Superior temporal gyrus (tissue), 1 donor: ENCODE data around the gene ANKRD28.
A peak's percentile ranks its signal among the peaks of the same experiment; 100 is the strongest.

Experiments used
- DNase-seq: peaks from one replicate; pipeline ENCODE4 v3.0.0-alpha.2; 2016; ENCODE audit errors: extremely low spot score

Gene ANKRD28

GRCh38 chr3:15803921-15804320 is 6.1 kb upstream of the ANKRD28 start:
- DNase-seq: no peak

- no peak for DNase-seq
These were observed 3.5 kb upstream of the ANKRD28 start for GRCh38 chr3:15801298-15801697.

- DNase-seq: no peak
These were observed 3.0 kb upstream of the ANKRD28 start for GRCh38 chr3:15800780-15801179.

GRCh38 chr3:15800327-15800726 is 2.5 kb upstream of the ANKRD28 start:
- DNase-seq: no peak

- DNase-seq: peak; percentile 20
These were observed 910 bp upstream of the ANKRD28 start for GRCh38 chr3:15798533-15799245.

- DNase-seq: peak; percentile 92
These were observed 773 bp downstream of the ANKRD28 start for GRCh38 chr3:15796771-15797641.

GRCh38 chr3:15796331-15796730 is 1.4 kb downstream of the ANKRD28 start:
- peak; percentile 72 for DNase-seq

- DNase-seq: peak; percentile 77
These were observed 2.0 kb downstream of the ANKRD28 start for GRCh38 chr3:15795651-15796308.

- peak; percentile 75 for DNase-seq
These were observed 2.7 kb downstream of the ANKRD28 start for GRCh38 chr3:15794842-15795650.

- DNase-seq: no peak
These were observed 3.4 kb downstream of the ANKRD28 start for GRCh38 chr3:15794303-15794771.

- no peak for DNase-seq
These were observed 6.3 kb downstream of the ANKRD28 start for GRCh38 chr3:15791525-15791924.

GRCh38 chr3:15787941-15788340 is 9.8 kb downstream of the ANKRD28 start:
- DNase-seq: no peak

GRCh38 chr3:15787526-15787925 is 10.3 kb downstream of the ANKRD28 start:
- no peak for DNase-seq

- DNase-seq: no peak
These were observed 14.3 kb downstream of the ANKRD28 start for GRCh38 chr3:15783361-15783969.

GRCh38 chr3:15782429-15782828 is 15.3 kb downstream of the ANKRD28 start:
- DNase-seq: peak; percentile 38

- DNase-seq: peak; percentile 46
These were observed 16.0 kb downstream of the ANKRD28 start for GRCh38 chr3:15781637-15782402.

- DNase-seq: no peak
These were observed 16.6 kb downstream of the ANKRD28 start for GRCh38 chr3:15781131-15781530.

- DNase-seq: no peak
These were observed 18.7 kb downstream of the ANKRD28 start for GRCh38 chr3:15779111-15779510.

- no peak for DNase-seq
These were observed 19.4 kb downstream of the ANKRD28 start for GRCh38 chr3:15778332-15778858.
